KMS-11 (cell line): ENCODE data around the gene GCC2.

Source experiments
- H2AFZ ChIP-seq: fragments of 200-600 bp; sonication (generic); 2 replicates; pipeline ENCODE4 v1.6.1; 2016; ENCODE audit warnings: antibody characterized with exemption, mixed run types, low read depth
- H3K27ac ChIP-seq: fragments of 200-600 bp; sonication (generic); 2 replicates; pipeline ENCODE4 v1.6.1; 2016; ENCODE audit warnings: mild to moderate bottlenecking, mixed run types
- H3K27me3 ChIP-seq: fragments of 200-600 bp; sonication (generic); 2 replicates; pipeline ENCODE4 v1.6.1; 2017; ENCODE audit warnings: mild to moderate bottlenecking, low read depth, mixed run types, moderate library complexity; ENCODE audit not compliant: insufficient read depth
- H3K36me3 ChIP-seq: fragments of 200-600 bp; sonication (generic); 2 replicates; pipeline ENCODE4 v1.6.1; 2017; ENCODE audit warnings: mild to moderate bottlenecking, mixed run types; ENCODE audit not compliant: insufficient read depth
- H3K4me1 ChIP-seq: fragments of 200-600 bp; sonication (generic); 2 replicates; pipeline ENCODE4 v1.6.1; 2016; ENCODE audit warnings: mild to moderate bottlenecking, low read depth, mixed run types; ENCODE audit not compliant: poor library complexity, severe bottlenecking
- H3K4me2 ChIP-seq: fragments of 200-600 bp; sonication (generic); 2 replicates; pipeline ENCODE4 v1.7.0; 2016; ENCODE audit warnings: mild to moderate bottlenecking, mixed run types
- H3K4me3 ChIP-seq: fragments of 200-600 bp; sonication (generic); IDR thresholded peaks from 2 replicates; pipeline ENCODE4 v1.6.1; 2017; ENCODE audit warnings: low read depth, low read length, mixed read lengths; ENCODE audit not compliant: insufficient read depth
- H3K79me2 ChIP-seq: fragments of 200-600 bp; sonication (generic); 2 replicates; pipeline ENCODE4 v1.6.1; 2016; ENCODE audit warnings: low read depth, mixed run types; ENCODE audit not compliant: insufficient read depth
- H3K9ac ChIP-seq: fragments of 200-600 bp; sonication (generic); 2 replicates; pipeline ENCODE4 v1.6.1; 2016; ENCODE audit warnings: mild to moderate bottlenecking, mixed run types
- H4K20me1 ChIP-seq: fragments of 200-600 bp; sonication (generic); 2 replicates; pipeline ENCODE4 v1.6.1; 2016; ENCODE audit warnings: mild to moderate bottlenecking, mixed run types; ENCODE audit not compliant: insufficient read depth
- TF ChIP-seq, protein P1 (sequence below): fragments of 200-600 bp; sonication (generic); conservative IDR thresholded peaks from 2 replicates; pipeline ENCODE4 v1.6.1; 2017; ENCODE audit warnings: low read depth, mild to moderate bottlenecking, antibody characterized with exemption, low read length, moderate library complexity, mixed read lengths

Gene GCC2

GRCh38 chr2:108448678-108449409 is at the start of gene GCC2:
Gene GCC2 (plus strand): TSS chr2:108449206. CDS start chr2:108449275, 69 bp downstream.
- Histone ChIP-seq H3K4me1 (peaks cover 4% of the 10 kb centered on the region), H2AFZ (peak within 1 kb of the TSS; percentile 89), H4K20me1 (no peaks in the 10 kb centered on the region), H3K27ac (peak within 1 kb of the TSS; percentile 76), H3K4me2 (peak within 1 kb of the TSS; percentile 68), H3K79me2 (no peaks in the 10 kb centered on the region; the same call in 1 of the 2 replicates), H3K27me3 (no peaks in the 10 kb centered on the region), H3K4me3 (peak within 1 kb of the TSS; percentile 62), H3K9ac (peak within 1 kb of the TSS; percentile 70), H3K36me3 (no peaks in the 10 kb centered on the region)
- TF ChIP-seq, protein P1, sequence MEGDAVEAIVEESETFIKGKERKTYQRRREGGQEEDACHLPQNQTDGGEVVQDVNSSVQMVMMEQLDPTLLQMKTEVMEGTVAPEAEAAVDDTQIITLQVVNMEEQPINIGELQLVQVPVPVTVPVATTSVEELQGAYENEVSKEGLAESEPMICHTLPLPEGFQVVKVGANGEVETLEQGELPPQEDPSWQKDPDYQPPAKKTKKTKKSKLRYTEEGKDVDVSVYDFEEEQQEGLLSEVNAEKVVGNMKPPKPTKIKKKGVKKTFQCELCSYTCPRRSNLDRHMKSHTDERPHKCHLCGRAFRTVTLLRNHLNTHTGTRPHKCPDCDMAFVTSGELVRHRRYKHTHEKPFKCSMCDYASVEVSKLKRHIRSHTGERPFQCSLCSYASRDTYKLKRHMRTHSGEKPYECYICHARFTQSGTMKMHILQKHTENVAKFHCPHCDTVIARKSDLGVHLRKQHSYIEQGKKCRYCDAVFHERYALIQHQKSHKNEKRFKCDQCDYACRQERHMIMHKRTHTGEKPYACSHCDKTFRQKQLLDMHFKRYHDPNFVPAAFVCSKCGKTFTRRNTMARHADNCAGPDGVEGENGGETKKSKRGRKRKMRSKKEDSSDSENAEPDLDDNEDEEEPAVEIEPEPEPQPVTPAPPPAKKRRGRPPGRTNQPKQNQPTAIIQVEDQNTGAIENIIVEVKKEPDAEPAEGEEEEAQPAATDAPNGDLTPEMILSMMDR = no peak

- TF ChIP-seq, protein P1 = no peak
- H3K9ac ChIP-seq = no peak overlapping the region
- H4K20me1 ChIP-seq = no peaks in the 10 kb centered on the region
- H3K27me3 ChIP-seq = no peaks in the 10 kb centered on the region
- no peak overlapping the region for H3K4me2 ChIP-seq
- H2AFZ ChIP-seq = no peak overlapping the region
- H3K27ac ChIP-seq = no peak overlapping the region
- no peaks in the 10 kb centered on the region for H3K36me3 ChIP-seq
- no peak overlapping the region for H3K4me3 ChIP-seq
- H3K4me1 ChIP-seq = no peaks in the 10 kb centered on the region
- H3K79me2 ChIP-seq = no peaks in the 10 kb centered on the region
These were observed 49.5 kb upstream of the GCC2 start for GRCh38 chr2:108399479-108399878.

DNA sequence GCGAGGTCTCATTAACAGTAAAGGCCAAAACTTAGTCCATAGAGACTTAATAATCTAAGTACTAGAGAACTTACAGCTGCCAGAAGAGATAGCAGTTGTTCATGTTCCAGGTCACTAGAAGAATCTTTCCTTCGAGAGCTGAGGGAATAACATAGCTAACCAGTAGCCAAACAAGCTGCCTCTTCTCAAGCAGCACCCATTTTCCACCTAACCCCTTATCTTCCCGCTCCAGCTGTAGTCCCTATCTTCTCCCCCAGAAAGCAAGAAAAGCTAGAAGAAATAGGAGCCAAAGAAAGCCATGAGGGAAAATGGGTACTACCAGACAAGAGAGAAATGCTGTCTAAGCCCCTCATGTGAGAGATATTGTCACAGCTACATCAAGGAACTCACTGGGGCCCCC is 47.2 kb upstream of the GCC2 start:
- Histone ChIP-seq H3K79me2 (no peaks in the 10 kb centered on the region), H3K4me3 (no peak overlapping the region), H3K4me2 (no peak overlapping the region), H3K27me3 (no peaks in the 10 kb centered on the region), H3K4me1 (no peaks in the 10 kb centered on the region), H4K20me1 (no peaks in the 10 kb centered on the region), H2AFZ (no peak overlapping the region), H3K36me3 (no peaks in the 10 kb centered on the region), H3K27ac (no peak overlapping the region), H3K9ac (no peak overlapping the region)
- TF ChIP-seq, protein P1 = no peak

GRCh38 chr2:108403494-108403893 is 45.5 kb upstream of the GCC2 start:
- Histone ChIP-seq H3K9ac (no peak overlapping the region), H3K79me2 (no peaks in the 10 kb centered on the region), H3K4me1 (no peaks in the 10 kb centered on the region), H3K4me2 (no peak overlapping the region), H2AFZ (no peak overlapping the region), H3K4me3 (no peak overlapping the region), H3K27ac (no peak overlapping the region), H3K27me3 (no peaks in the 10 kb centered on the region), H4K20me1 (no peaks in the 10 kb centered on the region), H3K36me3 (no peaks in the 10 kb centered on the region)
- TF ChIP-seq, protein P1 = no peak
